Left lobe of liver (tissue), 2 donors: Measurements from ENCODE around the gene STT3A. TPM values are rescaled to one million over a fixed set of nuclear protein-coding genes. Genes with fewer than 3 reads are reported as not detected.

Experiments used
- ATAC-seq: fragments of 200-7000 bp; cut with Tn5 transposase; one replicate; pipeline ENCODE4 v1.9.1; 2020; ENCODE audit warnings: mild to moderate bottlenecking, moderate library complexity
- DNase-seq: peaks from one replicate; pipeline ENCODE4 v3.0.0-alpha.2; 2020; ENCODE audit warnings: low spot score
- total RNA-seq: library from RNA; stranded (reverse); gene quantifications from one replicate; pipeline ENCODE4 v1.2.1, GENCODE V29; 2021
- donor health status: DM: no; HTN: no; CAD: no; lungs with moderate emphysema.
- donor health status: DM: no; HTN: yes; CAD: no.

The STT3A gene
- total RNA-seq, 1 donor from 2014 or later, result 92.2 TPM

GRCh38 chr11:125649465-125650166, 57.0 kb downstream of the STT3A start:
- ATAC-seq, result no peak
- DNase-seq, result no peak

GRCh38 chr11:125662689-125663088, 70.0 kb downstream of the STT3A start:
- DNase-seq, result no peak
- no peak for ATAC-seq

- DNase-seq (no peak), ATAC-seq (no peak)
Measured at GRCh38 chr11:125663910-125664309, 71.3 kb downstream of the STT3A start.

- no peak for ATAC-seq
Measured at GRCh38 chr11:125667151-125667550, 74.5 kb downstream of the STT3A start.

GRCh38 chr11:125670172-125670571, 77.5 kb downstream of the STT3A start:
- no peak for DNase-seq
- ATAC-seq, result no peak

More at GRCh38 chr11:125667151-125667550, 74.5 kb downstream of the STT3A start:
- no peak for DNase-seq

GRCh38 chr11:125671561-125671960, 78.9 kb downstream of the STT3A start:
- no peak for ATAC-seq

More at GRCh38 chr11:125671561-125671960, 78.9 kb downstream of the STT3A start:
- DNase-seq, result no peak

Other genes starting within 250 kb of the STT3A start
- 4.7 TPM for gene FEZ1, start 96.6 kb upstream of the STT3A start, total RNA-seq
- gene EI24, start 23.4 kb upstream of the STT3A start, total RNA-seq, result 187 TPM
- 0.53 TPM for gene CHEK1, start 32.3 kb downstream of the STT3A start, total RNA-seq
- gene ACRV1, start 88.0 kb downstream of the STT3A start, total RNA-seq, result not detected
- gene PATE1, start 153.4 kb downstream of the STT3A start, total RNA-seq, result not detected
- gene PATE2, start 186.0 kb downstream of the STT3A start, total RNA-seq, result not detected
- gene PATE3, start 195.3 kb downstream of the STT3A start, total RNA-seq, result not detected
- gene PATE4, start 240.5 kb downstream of the STT3A start, total RNA-seq, result not detected